HEK293 (cell line): ENCODE measurements around the gene VEZT.

Source experiments
- CTCF ChIA-PET: fragments of 350-600 bp; formaldehyde crosslinking; extraction: SDS; loops from one replicate; lab custom pipeline; 2021; ENCODE audit warnings: antibody characterized with exemption; lab: Yijun Ruan, JAX
- POLR2A ChIA-PET: fragments of 300-600 bp; formaldehyde crosslinking; extraction: SDS; loops from one replicate; lab custom pipeline; 2020; ENCODE audit warnings: antibody characterized with exemption, inconsistent platforms; lab: Yijun Ruan, JAX
- H3K27ac ChIP-seq: fragments of 200-500 bp; sonication (Bioruptor generic); 2 replicates; pipeline ENCODE4 v1.5.1; 2014; ENCODE audit warnings: low read depth, low read length, control low read depth, inconsistent platforms; ENCODE audit errors: extremely low read depth
- H3K36me3 ChIP-seq, 2 experiments: fragments of 200-500 bp in 1 of 2; sonication (Bioruptor generic) in 1 of 2; 1 replicate in 1 of 2; 2 replicates in 1 of 2; pipeline ENCODE4 v1.5.1; 2014 to 2017; ENCODE audit warnings: inconsistent platforms in 2 of 2, low read length in 2 of 2; ENCODE audit not compliant: control insufficient read depth in 2 of 2, insufficient read depth in 1 of 2
- H3K4me1 ChIP-seq: fragments of 200-500 bp; sonication (Bioruptor generic); 2 replicates; pipeline ENCODE4 v1.5.1; 2014; ENCODE audit warnings: mild to moderate bottlenecking, low read length, inconsistent platforms; ENCODE audit not compliant: control insufficient read depth, insufficient read depth
- H3K4me3 ChIP-seq: 2 replicates; pipeline ENCODE4 v1.5.1; 2011; ENCODE audit warnings: low read depth, mild to moderate bottlenecking, control low read depth, low read length, moderate library complexity
- H3K9me3 ChIP-seq: fragments of 200-500 bp; sonication (Bioruptor generic); 2 replicates; pipeline ENCODE4 v1.5.1; 2014; ENCODE audit warnings: low read depth, low read length, inconsistent platforms; ENCODE audit not compliant: control insufficient read depth, insufficient read depth
- FEZF1 ChIP-seq: fragments of 450-650 bp; formaldehyde crosslinking; IDR thresholded peaks from 2 replicates; pipeline ENCODE4 v1.5.1; 2016; ENCODE audit warnings: missing biosample characterization, missing genetic modification characterization
- OSR2 ChIP-seq: fragments of 450-650 bp; formaldehyde crosslinking; IDR thresholded peaks from 2 replicates; pipeline ENCODE4 v1.5.1; 2016; ENCODE audit warnings: missing biosample characterization, missing genetic modification characterization
- PBX3 ChIP-seq: sonication (generic); formaldehyde crosslinking; IDR thresholded peaks from 2 replicates; pipeline ENCODE4 v1.8.1; 2022; ENCODE audit warnings: mild to moderate bottlenecking, moderate library complexity, missing genetic modification reagents
- PRDM10 ChIP-seq: fragments of 450-650 bp; formaldehyde crosslinking; IDR thresholded peaks from 2 replicates; pipeline ENCODE4 v1.5.1; 2016; ENCODE audit warnings: missing biosample characterization, missing genetic modification characterization
- PRDM6 ChIP-seq: fragments of 450-650 bp; formaldehyde crosslinking; IDR thresholded peaks from 2 replicates; pipeline ENCODE4 v1.5.1; 2017; ENCODE audit warnings: missing biosample characterization, missing genetic modification characterization
- TSHZ1 ChIP-seq: fragments of 450-650 bp; formaldehyde crosslinking; IDR thresholded peaks from 2 replicates; pipeline ENCODE4 v1.5.1; 2016; ENCODE audit warnings: missing biosample characterization, missing genetic modification characterization, borderline replicate concordance
- ZBTB17 ChIP-seq: fragments of 450-650 bp; formaldehyde crosslinking; IDR thresholded peaks from 2 replicates; pipeline ENCODE4 v1.5.1; 2016; ENCODE audit warnings: missing biosample characterization, missing genetic modification characterization
- ZNF140 ChIP-seq: fragments of 450-650 bp; formaldehyde crosslinking; IDR thresholded peaks from 2 replicates; pipeline ENCODE4 v1.5.1; 2016; ENCODE audit warnings: missing biosample characterization, missing genetic modification characterization
- ZNF175 ChIP-seq: fragments of 450-650 bp; formaldehyde crosslinking; IDR thresholded peaks from 2 replicates; pipeline ENCODE4 v1.5.1; 2016; ENCODE audit warnings: missing biosample characterization, missing genetic modification characterization
- ZNF184 ChIP-seq: fragments of 450-650 bp; IDR thresholded peaks from 2 replicates; pipeline ENCODE4 v1.5.1; 2018; ENCODE audit warnings: missing biosample characterization, mild to moderate bottlenecking, missing genetic modification characterization
- ZNF335 ChIP-seq: fragments of 450-650 bp; formaldehyde crosslinking; conservative IDR thresholded peaks from 2 replicates; pipeline ENCODE4 v1.5.1; 2016; ENCODE audit warnings: missing biosample characterization, missing genetic modification characterization
- ZNF354C ChIP-seq: fragments of 450-650 bp; formaldehyde crosslinking; IDR thresholded peaks from 2 replicates; pipeline ENCODE4 v1.5.1; 2016; ENCODE audit warnings: missing biosample characterization, missing genetic modification characterization, low read depth, borderline replicate concordance
- ZNF777 ChIP-seq: fragments of 450-650 bp; formaldehyde crosslinking; IDR thresholded peaks from 2 replicates; pipeline ENCODE4 v1.5.1; 2017; ENCODE audit warnings: missing biosample characterization, missing genetic modification characterization, borderline replicate concordance

VEZT gene

GRCh38 chr12:95198914-95199313 is 18.7 kb upstream of the VEZT start (continued):
- TF ChIP-seq PBX3 (CRISPR knock-in tag): no peak
- TF ChIP-seq ZNF354C (tag by site-specific recombination): no peak
- TF ChIP-seq TSHZ1 (tag by site-specific recombination): no peak
- TF ChIP-seq ZNF184 (tag by site-specific recombination): no peak
- TF ChIP-seq ZNF777 (tag by site-specific recombination): no peak

- H3K9me3 ChIP-seq: no peaks in the 10 kb centered on the region
- no peak overlapping the region for H3K4me3 ChIP-seq
- POLR2A ChIA-PET: interaction anchor here (1.7 kb wide), 1 partner anchor 17 kb away, joined by 4 read pairs; the partner anchor contains the start of genes FGD6 and VEZT
- TF ChIP-seq ZNF140 (tag by site-specific recombination) (no peak), OSR2 (tag by site-specific recombination) (peak; percentile 55), PRDM6 (tag by site-specific recombination) (peak; percentile 92), FEZF1 (peak; percentile 79), ZBTB17 (tag by site-specific recombination) (peak; percentile 51), ZNF335 (tag by site-specific recombination) (peak; percentile 35; the same call in 1 of the 2 replicates), ZNF175 (no peak), PRDM10 (tag by site-specific recombination) (peak; percentile 50; the same call in 1 of the 2 replicates)
- no peaks in the 10 kb centered on the region for H3K36me3 ChIP-seq
- H3K27ac ChIP-seq: 0 out of 2 replicates have a peak overlapping the region, but pooled peaks have one; percentile 12
- CTCF ChIA-PET: interaction anchor here (0.7 to 1.4 kb wide), 4 partner anchors 11 to 946 kb away, joined by 4 to 9 read pairs (median 5); partner anchors contain the start of genes FGD6, NR2C1 and VEZT
- peaks cover 38% of the 10 kb centered on the region for H3K4me1 ChIP-seq
Measured at GRCh38 chr12:95200128-95200894, 17.3 kb upstream of the VEZT start.
